Neural cell (in vitro differentiated cells): Measurements from ENCODE around the gene TSPAN3. TPM values are rescaled to one million over a fixed set of nuclear protein-coding genes. Genes with fewer than 3 reads are reported as not detected.

Experiments used
- H2AFZ ChIP-seq: fragments of 200-600, 300-800 bp; sonication (generic), shearing (Covaris generic); 2 replicates; pipeline ENCODE4 v1.6.0; 2014; ENCODE audit warnings: low read depth, mild to moderate bottlenecking, antibody characterized with exemption, low read length, moderate library complexity
- H3F3A ChIP-seq: fragments of 200-600 bp; shearing (Covaris generic); 2 replicates; pipeline ENCODE4 v1.6.1; 2016; ENCODE audit warnings: mild to moderate bottlenecking, moderate library complexity, mixed read lengths, antibody characterized with exemption, low read length; ENCODE audit not compliant: insufficient read depth, poor library complexity, severe bottlenecking
- H3K27ac ChIP-seq: fragments of 200-600, 300-800 bp; sonication (generic), shearing (Covaris generic); 2 replicates; pipeline ENCODE4 v1.5.1; 2014; ENCODE audit warnings: mild to moderate bottlenecking, low read length, moderate library complexity
- H3K27me3 ChIP-seq: fragments of 300-800, 200-600 bp; sonication (generic), shearing (Covaris generic); 2 replicates; pipeline ENCODE4 v1.6.0; 2014; ENCODE audit warnings: mild to moderate bottlenecking, low read depth, low read length, moderate library complexity; ENCODE audit not compliant: insufficient read depth
- H3K36me3 ChIP-seq: fragments of 300-800, 200-600 bp; sonication (generic), shearing (Covaris generic); 2 replicates; pipeline ENCODE4 v1.5.1; 2014; ENCODE audit warnings: mild to moderate bottlenecking, antibody characterized with exemption, low read length, moderate library complexity; ENCODE audit not compliant: insufficient read depth
- H3K4me2 ChIP-seq: fragments of 300-800, 200-600 bp; sonication (generic), shearing (Covaris generic); 2 replicates; pipeline ENCODE4 v1.6.0; 2014; ENCODE audit warnings: mild to moderate bottlenecking, low read length
- H3K4me3 ChIP-seq: fragments of 300-800, 200-600 bp; sonication (generic), shearing (Covaris generic); 2 replicates; pipeline ENCODE4 v1.5.1; 2014; ENCODE audit warnings: mild to moderate bottlenecking, low read length, moderate library complexity
- H3K79me2 ChIP-seq: fragments of 200-600 bp; shearing (Covaris generic); replicated peaks from 2 replicates; pipeline ENCODE4 v1.6.0; 2014; ENCODE audit warnings: mild to moderate bottlenecking, low read length, moderate library complexity; ENCODE audit not compliant: insufficient read depth
- H3K9ac ChIP-seq: fragments of 300-800, 200-600 bp; sonication (generic), shearing (Covaris generic); 2 replicates; pipeline ENCODE4 v1.6.1; 2016; ENCODE audit warnings: mild to moderate bottlenecking, low read length, mixed read lengths
- H3K9me2 ChIP-seq: fragments of 200-600 bp; shearing (Covaris generic); 2 replicates; pipeline ENCODE4 v1.6.1; 2016; ENCODE audit warnings: mild to moderate bottlenecking, low read length, mixed read lengths; ENCODE audit not compliant: insufficient read depth
- H3K9me3 ChIP-seq: fragments of 200-600, 300-800 bp; sonication (generic), shearing (Covaris generic); 2 replicates; pipeline ENCODE4 v1.6.1; 2016; ENCODE audit warnings: mild to moderate bottlenecking, mixed run types, low read length, moderate library complexity, mixed read lengths
- H4K20me1 ChIP-seq: fragments of 200-600 bp; shearing (Covaris generic); 2 replicates; pipeline ENCODE4 v1.6.1; 2016; ENCODE audit warnings: mild to moderate bottlenecking, mixed run types; ENCODE audit not compliant: insufficient read depth
- EP300 ChIP-seq: fragments of 450-650 bp; conservative IDR thresholded peaks from 2 replicates; pipeline ENCODE4 v1.6.1; 2014; ENCODE audit warnings: antibody characterized with exemption, mild to moderate bottlenecking, moderate library complexity; ENCODE audit not compliant: poor library complexity, severe bottlenecking
- EZH2 ChIP-seq: fragments of 200-600, 300-800 bp; shearing (Covaris generic), sonication (generic); IDR thresholded peaks from 2 replicates; pipeline ENCODE4 v1.6.1; 2014; ENCODE audit warnings: antibody characterized with exemption, low read length, borderline replicate concordance, mild to moderate bottlenecking; ENCODE audit not compliant: insufficient read depth, poor library complexity, severe bottlenecking
- MXI1 ChIP-seq: fragments of 450-650 bp; conservative IDR thresholded peaks from 2 replicates; pipeline ENCODE4 v1.6.1; 2014; ENCODE audit warnings: antibody characterized with exemption, mild to moderate bottlenecking; ENCODE audit not compliant: poor library complexity, severe bottlenecking
- POLR2AphosphoS5 ChIP-seq: IDR thresholded peaks from 2 replicates; pipeline ENCODE4 v1.6.1; 2012
- RAD21 ChIP-seq: fragments of 450-650 bp; conservative IDR thresholded peaks from 2 replicates; pipeline ENCODE4 v1.6.1; 2014; ENCODE audit warnings: antibody characterized with exemption, mild to moderate bottlenecking, moderate library complexity
- REST ChIP-seq: IDR thresholded peaks from 2 replicates; pipeline ENCODE4 v1.6.1; 2012; ENCODE audit warnings: borderline replicate concordance
- SMC3 ChIP-seq: fragments of 450-650 bp; conservative IDR thresholded peaks from 2 replicates; pipeline ENCODE4 v1.6.1; 2014; ENCODE audit warnings: antibody characterized with exemption, mild to moderate bottlenecking, moderate library complexity; ENCODE audit not compliant: poor library complexity
- TAF1 ChIP-seq: IDR thresholded peaks from 2 replicates; pipeline ENCODE4 v1.6.1; 2012; ENCODE audit warnings: low read depth
- polyA plus RNA-seq: library from polyadenylated mRNA; depleted of rRNA; stranded (reverse); fragments of >200 nt; gene quantifications from 2 replicates; pipeline ENCODE4 v1.2.3, GENCODE V29; 2014
- TF ChIP-seq, protein P1 (sequence below): fragments of 450-650 bp; IDR thresholded peaks from 2 replicates; pipeline ENCODE4 v1.5.1; 2014; ENCODE audit warnings: antibody characterized with exemption, mild to moderate bottlenecking, moderate library complexity; ENCODE audit not compliant: poor library complexity, severe bottlenecking

The TSPAN3 gene
- polyA plus RNA-seq, 1 donor from 2014 or later: 815 TPM

GRCh38 chr15:76994496-76994895 is 76.4 kb downstream of the TSPAN3 start:
- Histone ChIP-seq H3K27ac (no peak overlapping the region), H3K36me3 (no peaks in the 10 kb centered on the region), H3K9me3 (no peaks in the 10 kb centered on the region), H3K79me2 (no peaks in the 10 kb centered on the region), H2AFZ (no peak overlapping the region), H3F3A (no peaks in the 10 kb centered on the region), H3K9me2 (no peaks in the 10 kb centered on the region), H4K20me1 (no peaks in the 10 kb centered on the region), H3K27me3 (no peaks in the 10 kb centered on the region), H3K4me3 (no peak overlapping the region), H3K4me2 (no peak overlapping the region), H3K9ac (no peak overlapping the region)
- no peak for TF ChIP-seq POLR2AphosphoS5
- no peak for TF ChIP-seq EP300
- no peak for TF ChIP-seq REST
- no peak for TF ChIP-seq EZH2
- TF ChIP-seq TAF1: no peak
- TF ChIP-seq, protein P1, sequence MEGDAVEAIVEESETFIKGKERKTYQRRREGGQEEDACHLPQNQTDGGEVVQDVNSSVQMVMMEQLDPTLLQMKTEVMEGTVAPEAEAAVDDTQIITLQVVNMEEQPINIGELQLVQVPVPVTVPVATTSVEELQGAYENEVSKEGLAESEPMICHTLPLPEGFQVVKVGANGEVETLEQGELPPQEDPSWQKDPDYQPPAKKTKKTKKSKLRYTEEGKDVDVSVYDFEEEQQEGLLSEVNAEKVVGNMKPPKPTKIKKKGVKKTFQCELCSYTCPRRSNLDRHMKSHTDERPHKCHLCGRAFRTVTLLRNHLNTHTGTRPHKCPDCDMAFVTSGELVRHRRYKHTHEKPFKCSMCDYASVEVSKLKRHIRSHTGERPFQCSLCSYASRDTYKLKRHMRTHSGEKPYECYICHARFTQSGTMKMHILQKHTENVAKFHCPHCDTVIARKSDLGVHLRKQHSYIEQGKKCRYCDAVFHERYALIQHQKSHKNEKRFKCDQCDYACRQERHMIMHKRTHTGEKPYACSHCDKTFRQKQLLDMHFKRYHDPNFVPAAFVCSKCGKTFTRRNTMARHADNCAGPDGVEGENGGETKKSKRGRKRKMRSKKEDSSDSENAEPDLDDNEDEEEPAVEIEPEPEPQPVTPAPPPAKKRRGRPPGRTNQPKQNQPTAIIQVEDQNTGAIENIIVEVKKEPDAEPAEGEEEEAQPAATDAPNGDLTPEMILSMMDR: no peak
- no peak for TF ChIP-seq SMC3
- no peak for TF ChIP-seq MXI1
- no peak for TF ChIP-seq RAD21

DNA sequence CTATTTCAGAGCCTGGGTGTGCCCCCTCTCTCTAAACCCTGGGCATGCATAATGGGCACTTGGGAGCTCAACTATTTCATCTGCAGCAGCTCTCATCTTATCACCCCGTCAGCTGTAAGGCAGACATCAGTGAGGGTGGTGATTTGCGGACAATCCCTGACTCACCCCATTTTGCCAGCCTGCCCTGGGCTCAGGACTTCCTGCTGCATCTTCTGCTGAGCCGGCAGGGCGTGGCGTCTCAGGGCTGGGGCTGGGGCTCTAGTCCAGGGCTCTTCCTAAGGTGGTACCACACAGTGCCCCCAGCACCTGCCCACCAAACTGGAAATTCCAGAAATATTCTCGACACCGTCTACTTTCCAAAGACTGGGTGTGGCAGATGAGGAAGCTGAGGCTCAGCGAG is 76.9 kb downstream of the TSPAN3 start:
- Histone ChIP-seq H3K79me2 (no peaks in the 10 kb centered on the region), H3K4me2 (no peak overlapping the region), H3K4me3 (no peak overlapping the region), H3K9me3 (no peaks in the 10 kb centered on the region), H3K27ac (no peak overlapping the region), H3K27me3 (no peaks in the 10 kb centered on the region), H3K9ac (no peak overlapping the region), H3F3A (no peaks in the 10 kb centered on the region), H3K36me3 (no peaks in the 10 kb centered on the region), H2AFZ (no peak overlapping the region), H4K20me1 (no peaks in the 10 kb centered on the region), H3K9me2 (no peaks in the 10 kb centered on the region)
- no peak for TF ChIP-seq POLR2AphosphoS5
- no peak for TF ChIP-seq MXI1
- TF ChIP-seq TAF1: no peak
- TF ChIP-seq REST: no peak
- TF ChIP-seq SMC3: no peak
- TF ChIP-seq EP300: no peak
- no peak for TF ChIP-seq EZH2
- TF ChIP-seq RAD21: no peak
- TF ChIP-seq, protein P1: no peak
